ENCODE results near the gene ZCCHC3. TPM values are rescaled to one million over a fixed set of nuclear protein-coding genes. Genes with fewer than 3 reads are reported as not detected.

Gene ZCCHC3
- total RNA-seq, 1 experiment from 2014 or later: 22.2 TPM

GRCh38 chr20:341682-342081 lies 44.3 kb downstream of the ZCCHC3 start:
- Histone ChIP-seq H3K9me3 (ENCODE audit: low read length) (no peaks in the 10 kb centered on the region), H3K4me3 (ENCODE audit: low read length) (no peak overlapping the region), H3K36me3 (ENCODE audit: insufficient read depth, low read length) (no peaks in the 10 kb centered on the region), H4K20me1 (ENCODE audit: insufficient read depth, low read depth, low read length) (no peaks in the 10 kb centered on the region), H2AFZ (ENCODE audit: low read length) (no peak overlapping the region), H3K9me2 (replicated peaks; ENCODE audit: insufficient read depth, low read length) (no peaks in the 10 kb centered on the region), H3K79me2 (ENCODE audit: low read length) (peaks cover 10% of the 10 kb centered on the region), H3K9ac (ENCODE audit: low read length) (no peak overlapping the region), H3K4me1 (ENCODE audit: low read length) (peaks cover 21% of the 10 kb centered on the region), H3K4me2 (ENCODE audit: low read depth, low read length, poor library complexity, severe bottlenecking) (no peak overlapping the region), H3K27ac (ENCODE audit: low read length) (no peak overlapping the region), H3K27me3 (ENCODE audit: low read length) (no peaks in the 10 kb centered on the region)
- DNase-seq: no peak

- Histone ChIP-seq H3K4me1 (ENCODE audit: low read length) (peaks cover 17% of the 10 kb centered on the region), H3K27me3 (ENCODE audit: low read length) (no peaks in the 10 kb centered on the region), H2AFZ (ENCODE audit: low read length) (no peak overlapping the region), H3K9me2 (replicated peaks; ENCODE audit: insufficient read depth, low read length) (no peaks in the 10 kb centered on the region), H3K79me2 (ENCODE audit: low read length) (peaks cover 15% of the 10 kb centered on the region), H3K4me2 (ENCODE audit: low read depth, low read length, poor library complexity, severe bottlenecking) (no peak overlapping the region), H4K20me1 (ENCODE audit: insufficient read depth, low read depth, low read length) (no peaks in the 10 kb centered on the region), H3K36me3 (ENCODE audit: insufficient read depth, low read length) (no peaks in the 10 kb centered on the region), H3K9me3 (ENCODE audit: low read length) (no peaks in the 10 kb centered on the region), H3K27ac (ENCODE audit: low read length) (no peak overlapping the region), H3K4me3 (ENCODE audit: low read length) (no peak overlapping the region), H3K9ac (ENCODE audit: low read length) (no peak overlapping the region)
- no peak for DNase-seq
Measured at GRCh38 chr20:343107-343506, 45.7 kb downstream of the ZCCHC3 start.

GRCh38 chr20:346033-346639 lies 48.8 kb downstream of the ZCCHC3 start:
- H3K4me1 ChIP-seq (ENCODE audit: low read length): peaks cover 20% of the 10 kb centered on the region
- H3K4me3 ChIP-seq (ENCODE audit: low read length): peak overlapping the region; percentile 84
- H3K9me2 ChIP-seq (replicated peaks; ENCODE audit: insufficient read depth, low read length): no peaks in the 10 kb centered on the region
- DNase-seq: no peak
- H3K27me3 ChIP-seq (ENCODE audit: low read length): no peaks in the 10 kb centered on the region
- H3K9ac ChIP-seq (ENCODE audit: low read length): peak overlapping the region; percentile 88
- H3K4me2 ChIP-seq (ENCODE audit: low read depth, low read length, poor library complexity, severe bottlenecking): peak overlapping the region; percentile 90
- no peak overlapping the region; the same call in 1 of the 2 replicates for H3K27ac ChIP-seq (ENCODE audit: low read length)
- H3K79me2 ChIP-seq (ENCODE audit: low read length): peaks cover 15% of the 10 kb centered on the region
- H4K20me1 ChIP-seq (ENCODE audit: insufficient read depth, low read depth, low read length): no peaks in the 10 kb centered on the region
- peaks cover 6% of the 10 kb centered on the region; the same call in 1 of the 2 replicates for H3K36me3 ChIP-seq (ENCODE audit: insufficient read depth, low read length)
- no peaks in the 10 kb centered on the region for H3K9me3 ChIP-seq (ENCODE audit: low read length)
- H2AFZ ChIP-seq (ENCODE audit: low read length): peak overlapping the region; percentile 72; the same call in 1 of the 2 replicates

- H3K27ac ChIP-seq (ENCODE audit: low read length): peak within 1 kb of the TSS; percentile 79
- H4K20me1 ChIP-seq (ENCODE audit: insufficient read depth, low read depth, low read length): no peaks in the 10 kb centered on the region
Measured at GRCh38 chr20:346640-347316, 49.4 kb downstream of the ZCCHC3 start, which contains the start of gene NRSN2. Gene NRSN2, plus strand, starts transcription at chr20:347111. Its CDS starts 2,533 bp downstream, at chr20:349644.

GRCh38 chr20:347317-347639 lies 49.9 kb downstream of the ZCCHC3 start:
- H3K27ac ChIP-seq (ENCODE audit: low read length): peak overlapping the region; percentile 79
- H3K9me3 ChIP-seq (ENCODE audit: low read length): no peaks in the 10 kb centered on the region
- H3K9ac ChIP-seq (ENCODE audit: low read length): peak overlapping the region; percentile 88
- no peaks in the 10 kb centered on the region for H4K20me1 ChIP-seq (ENCODE audit: insufficient read depth, low read depth, low read length)
- H3K4me2 ChIP-seq (ENCODE audit: low read depth, low read length, poor library complexity, severe bottlenecking): peak overlapping the region; percentile 90
- no peak overlapping the region for H2AFZ ChIP-seq (ENCODE audit: low read length)
- no peak for DNase-seq
- peaks cover 20% of the 10 kb centered on the region for H3K4me1 ChIP-seq (ENCODE audit: low read length)
- H3K27me3 ChIP-seq (ENCODE audit: low read length): no peaks in the 10 kb centered on the region
- peaks cover 6% of the 10 kb centered on the region; the same call in 1 of the 2 replicates for H3K36me3 ChIP-seq (ENCODE audit: insufficient read depth, low read length)
- peaks cover 15% of the 10 kb centered on the region for H3K79me2 ChIP-seq (ENCODE audit: low read length)
- H3K9me2 ChIP-seq (replicated peaks; ENCODE audit: insufficient read depth, low read length): no peaks in the 10 kb centered on the region
- peak overlapping the region; percentile 84 for H3K4me3 ChIP-seq (ENCODE audit: low read length)

More at GRCh38 chr20:346640-347316, 49.4 kb downstream of the ZCCHC3 start, which contains the start of gene NRSN2:
- H3K9me2 ChIP-seq (replicated peaks; ENCODE audit: insufficient read depth, low read length): no peaks in the 10 kb centered on the region
- peaks cover 6% of the 10 kb centered on the region; the same call in 1 of the 2 replicates for H3K36me3 ChIP-seq (ENCODE audit: insufficient read depth, low read length)
- peak within 1 kb of the TSS; percentile 72 for H2AFZ ChIP-seq (ENCODE audit: low read length)
- H3K4me2 ChIP-seq (ENCODE audit: low read depth, low read length, poor library complexity, severe bottlenecking): peak within 1 kb of the TSS; percentile 90
- H3K27me3 ChIP-seq (ENCODE audit: low read length): no peaks in the 10 kb centered on the region
- no peaks in the 10 kb centered on the region for H3K9me3 ChIP-seq (ENCODE audit: low read length)
- DNase-seq: peak; percentile 83
- H3K79me2 ChIP-seq (ENCODE audit: low read length): peaks cover 15% of the 10 kb centered on the region
- peaks cover 20% of the 10 kb centered on the region for H3K4me1 ChIP-seq (ENCODE audit: low read length)
- peak within 1 kb of the TSS; percentile 84 for H3K4me3 ChIP-seq (ENCODE audit: low read length)
- H3K9ac ChIP-seq (ENCODE audit: low read length): peak within 1 kb of the TSS; percentile 88

GRCh38 chr20:347640-348484 lies 50.5 kb downstream of the ZCCHC3 start:
- Histone ChIP-seq H3K9me2 (replicated peaks; ENCODE audit: insufficient read depth, low read length) (no peaks in the 10 kb centered on the region), H3K4me2 (ENCODE audit: low read depth, low read length, poor library complexity, severe bottlenecking) (peak overlapping the region; percentile 90), H3K4me1 (ENCODE audit: low read length) (peaks cover 20% of the 10 kb centered on the region), H3K9me3 (ENCODE audit: low read length) (no peaks in the 10 kb centered on the region), H3K79me2 (ENCODE audit: low read length) (peaks cover 15% of the 10 kb centered on the region), H3K27ac (ENCODE audit: low read length) (peak overlapping the region; percentile 79), H3K9ac (ENCODE audit: low read length) (peak overlapping the region; percentile 88), H4K20me1 (ENCODE audit: insufficient read depth, low read depth, low read length) (no peaks in the 10 kb centered on the region), H2AFZ (ENCODE audit: low read length) (peak overlapping the region; percentile 69; the same call in 1 of the 2 replicates), H3K4me3 (ENCODE audit: low read length) (peak overlapping the region; percentile 84), H3K27me3 (ENCODE audit: low read length) (no peaks in the 10 kb centered on the region), H3K36me3 (ENCODE audit: insufficient read depth, low read length) (peaks cover 6% of the 10 kb centered on the region; the same call in 1 of the 2 replicates)
- DNase-seq: peak; percentile 98

GRCh38 chr20:348972-349841 lies 51.8 kb downstream of the ZCCHC3 start:
- H2AFZ ChIP-seq (ENCODE audit: low read length): no peak overlapping the region
- H3K4me1 ChIP-seq (ENCODE audit: low read length): peaks cover 20% of the 10 kb centered on the region
- H3K4me2 ChIP-seq (ENCODE audit: low read depth, low read length, poor library complexity, severe bottlenecking): peak overlapping the region; percentile 90

More at GRCh38 chr20:348972-349841, 51.8 kb downstream of the ZCCHC3 start:
- Histone ChIP-seq H4K20me1 (ENCODE audit: insufficient read depth, low read depth, low read length) (no peaks in the 10 kb centered on the region), H3K9ac (ENCODE audit: low read length) (peak overlapping the region; percentile 88; the same call in 1 of the 2 replicates), H3K27ac (ENCODE audit: low read length) (no peak overlapping the region), H3K79me2 (ENCODE audit: low read length) (peaks cover 15% of the 10 kb centered on the region), H3K9me3 (ENCODE audit: low read length) (no peaks in the 10 kb centered on the region), H3K36me3 (ENCODE audit: insufficient read depth, low read length) (peaks cover 6% of the 10 kb centered on the region; the same call in 1 of the 2 replicates), H3K27me3 (ENCODE audit: low read length) (no peaks in the 10 kb centered on the region), H3K9me2 (replicated peaks; ENCODE audit: insufficient read depth, low read length) (no peaks in the 10 kb centered on the region), H3K4me3 (ENCODE audit: low read length) (peak overlapping the region; percentile 84; the same call in 1 of the 2 replicates)
- DNase-seq: no peak
